GM10847 (cell line): ENCODE measurements around the gene RADX.

Source experiments
- POLR2A ChIP-seq: IDR thresholded peaks from 2 replicates; pipeline ENCODE4 v1.6.1; 2011; ENCODE audit not compliant: insufficient read length; ENCODE audit errors: extremely low read depth

Gene RADX

GRCh38 chrX:106725931-106726330, 114.2 kb downstream of the RADX start:
- TF ChIP-seq POLR2A = no peak

DNA sequence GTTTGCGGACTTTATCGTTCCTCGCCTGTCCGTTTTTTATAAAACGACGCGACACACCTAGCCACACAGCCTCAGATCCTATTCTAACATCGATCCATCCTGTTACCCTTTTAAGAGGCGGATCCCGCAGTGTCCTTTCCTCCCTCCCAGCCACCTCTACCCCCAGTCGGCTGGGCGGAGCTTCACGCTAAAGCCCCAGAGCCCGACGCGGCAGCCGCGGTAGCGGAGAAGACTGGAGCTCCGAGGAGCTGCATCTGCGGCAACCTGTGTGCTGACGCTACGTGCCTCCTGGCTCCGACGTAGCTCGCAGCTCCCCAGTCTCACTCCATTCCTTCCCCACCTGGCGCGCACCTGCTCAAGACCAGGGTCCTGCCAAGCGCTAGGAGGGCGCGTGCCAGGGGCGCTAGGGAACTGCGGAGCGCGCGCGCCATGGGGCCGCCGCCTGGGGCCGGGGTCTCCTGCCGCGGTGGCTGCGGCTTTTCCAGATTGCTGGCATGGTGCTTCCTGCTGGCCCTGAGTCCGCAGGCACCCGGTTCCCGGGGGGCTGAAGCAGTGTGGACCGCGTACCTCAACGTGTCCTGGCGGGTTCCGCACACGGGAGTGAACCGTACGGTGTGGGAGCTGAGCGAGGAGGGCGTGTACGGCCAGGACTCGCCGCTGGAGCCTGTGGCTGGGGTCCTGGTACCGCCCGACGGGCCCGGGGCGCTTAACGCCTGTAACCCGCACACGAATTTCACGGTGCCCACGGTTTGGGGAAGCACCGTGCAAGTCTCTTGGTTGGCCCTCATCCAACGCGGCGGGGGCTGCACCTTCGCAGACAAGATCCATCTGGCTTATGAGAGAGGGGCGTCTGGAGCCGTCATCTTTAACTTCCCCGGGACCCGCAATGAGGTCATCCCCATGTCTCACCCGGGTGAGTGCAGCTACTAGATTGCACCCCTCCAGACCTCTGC, 115.0 kb downstream of the RADX start, which contains the start of gene RNF128:
Gene RNF128 (plus strand): TSS at position 217 of the 953 bp plus-strand sequence. CDS start 213 bp downstream, at position 430.
- TF ChIP-seq POLR2A = no peak

DNA sequence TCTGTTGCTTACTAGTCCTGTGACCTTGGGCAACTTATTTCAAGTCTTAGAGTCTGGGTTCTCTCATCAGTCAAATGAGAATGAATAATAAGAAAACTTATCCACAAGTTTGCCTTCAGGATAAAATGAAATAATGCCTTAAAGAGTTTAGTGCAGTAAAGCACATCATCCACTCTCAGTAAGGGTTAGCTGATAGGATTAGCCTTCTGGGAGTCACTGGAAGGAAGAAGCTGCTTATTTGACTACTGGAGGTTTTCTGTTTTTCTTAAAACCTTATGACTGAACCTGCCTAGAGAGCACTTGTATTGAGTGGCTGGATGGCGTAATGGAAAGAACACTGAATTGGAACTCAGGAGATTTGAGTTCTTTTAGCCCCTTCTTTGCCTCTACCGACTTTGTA, 116.6 kb downstream of the RADX start:
- no peak for TF ChIP-seq POLR2A
